ENCODE results near the gene LPAR5. TPM values are rescaled to one million over a fixed set of nuclear protein-coding genes. Genes with fewer than 3 reads are reported as not detected.

LPAR5 gene
- total RNA-seq, 1 donor from 2014 or later = 5.2 TPM

DNA sequence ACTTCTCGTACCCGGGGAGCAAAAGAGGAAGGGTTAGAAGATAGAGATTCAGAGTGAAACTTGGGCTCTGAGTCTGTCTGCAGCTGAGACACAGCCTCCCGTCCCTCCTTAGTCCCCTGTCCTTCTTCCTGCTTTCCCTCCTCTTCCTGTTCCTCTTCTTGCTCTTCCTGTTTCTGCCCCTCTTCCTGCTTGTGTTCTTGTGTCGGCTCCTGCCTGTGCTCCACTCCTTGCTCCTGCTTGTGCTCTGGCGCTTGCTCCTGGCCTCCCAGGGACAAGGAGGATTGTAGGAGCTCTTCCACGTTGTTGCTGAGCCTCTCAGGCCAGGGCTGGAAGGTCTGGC is 8.5 kb upstream of the LPAR5 start:
- no peak overlapping the region for H3K4me3 ChIP-seq (ENCODE audit: low read depth, low read length)
- DNase-seq (ENCODE audit: low read depth) = no peak
- no peaks in the 10 kb centered on the region for H3K36me3 ChIP-seq (ENCODE audit: control insufficient read depth, insufficient read depth, low read length)
- H3K27me3 ChIP-seq (ENCODE audit: control insufficient read depth, insufficient read depth, low read length) = no peaks in the 10 kb centered on the region
- TF ChIP-seq, protein P1, sequence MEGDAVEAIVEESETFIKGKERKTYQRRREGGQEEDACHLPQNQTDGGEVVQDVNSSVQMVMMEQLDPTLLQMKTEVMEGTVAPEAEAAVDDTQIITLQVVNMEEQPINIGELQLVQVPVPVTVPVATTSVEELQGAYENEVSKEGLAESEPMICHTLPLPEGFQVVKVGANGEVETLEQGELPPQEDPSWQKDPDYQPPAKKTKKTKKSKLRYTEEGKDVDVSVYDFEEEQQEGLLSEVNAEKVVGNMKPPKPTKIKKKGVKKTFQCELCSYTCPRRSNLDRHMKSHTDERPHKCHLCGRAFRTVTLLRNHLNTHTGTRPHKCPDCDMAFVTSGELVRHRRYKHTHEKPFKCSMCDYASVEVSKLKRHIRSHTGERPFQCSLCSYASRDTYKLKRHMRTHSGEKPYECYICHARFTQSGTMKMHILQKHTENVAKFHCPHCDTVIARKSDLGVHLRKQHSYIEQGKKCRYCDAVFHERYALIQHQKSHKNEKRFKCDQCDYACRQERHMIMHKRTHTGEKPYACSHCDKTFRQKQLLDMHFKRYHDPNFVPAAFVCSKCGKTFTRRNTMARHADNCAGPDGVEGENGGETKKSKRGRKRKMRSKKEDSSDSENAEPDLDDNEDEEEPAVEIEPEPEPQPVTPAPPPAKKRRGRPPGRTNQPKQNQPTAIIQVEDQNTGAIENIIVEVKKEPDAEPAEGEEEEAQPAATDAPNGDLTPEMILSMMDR (IDR thresholded peaks at IDR 0.05; ENCODE audit: insufficient read depth, low read length, poor library complexity, severe bottlenecking) = no peak

DNA sequence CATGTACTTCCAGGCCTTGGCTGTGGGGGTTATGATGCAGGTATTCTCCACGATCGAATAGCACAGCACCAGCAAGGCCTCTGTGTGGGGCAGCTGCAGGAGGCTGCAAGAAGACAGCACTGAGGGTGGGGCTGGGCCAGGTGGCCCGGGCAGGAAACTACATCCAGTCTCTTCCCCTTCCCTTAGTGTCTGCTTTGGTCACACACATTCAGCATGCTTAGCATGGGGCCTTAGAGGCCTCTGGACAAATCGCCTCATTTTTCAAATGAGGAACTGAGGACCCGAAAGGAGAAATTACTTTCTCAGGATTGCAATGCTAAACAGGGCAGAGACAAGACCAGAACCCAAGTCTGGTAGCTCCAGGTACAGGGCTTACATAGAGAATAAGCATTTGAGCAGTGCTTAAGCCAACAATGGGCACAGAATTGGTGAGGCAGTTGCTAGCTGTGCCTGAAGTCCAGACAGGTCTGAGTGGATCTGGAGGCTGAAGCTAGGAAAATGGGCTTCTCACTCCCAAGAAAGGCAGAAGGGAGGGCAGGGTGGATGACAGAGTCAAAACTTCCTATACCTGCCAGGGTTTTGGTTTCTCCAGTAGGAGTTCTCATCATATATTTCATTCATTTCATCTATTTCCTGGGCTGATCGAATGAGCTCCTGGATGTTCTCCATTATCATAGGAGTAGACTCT is 8.0 kb upstream of the LPAR5 start:
- TF ChIP-seq, protein P1 (IDR thresholded peaks at IDR 0.05; ENCODE audit: insufficient read depth, low read length, poor library complexity, severe bottlenecking) = no peak
- no peak overlapping the region for H3K4me3 ChIP-seq (ENCODE audit: low read depth, low read length)
- H3K27me3 ChIP-seq (ENCODE audit: control insufficient read depth, insufficient read depth, low read length) = no peaks in the 10 kb centered on the region
- H3K36me3 ChIP-seq (ENCODE audit: control insufficient read depth, insufficient read depth, low read length) = no peaks in the 10 kb centered on the region
- no peak for DNase-seq (ENCODE audit: low read depth)

DNA sequence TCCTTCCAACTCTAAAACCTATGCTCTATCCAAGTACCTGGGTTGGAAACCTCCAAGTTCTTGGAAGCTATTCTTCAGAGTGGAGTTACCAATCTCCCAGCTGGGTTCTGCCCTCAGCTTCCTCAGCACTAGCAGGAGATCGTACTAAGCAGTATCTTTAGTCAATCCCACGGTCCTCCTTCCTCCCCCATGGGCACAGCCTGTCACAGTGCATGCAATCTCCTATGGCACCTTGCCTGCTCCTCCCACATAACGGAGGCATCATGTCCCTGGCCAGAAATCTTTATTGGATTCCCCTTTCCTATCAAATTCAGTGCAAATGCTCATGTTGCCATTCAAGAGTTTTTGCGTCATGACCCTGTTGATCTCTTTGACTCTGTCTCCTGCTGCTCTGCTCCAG is 5.4 kb upstream of the LPAR5 start:
- Histone ChIP-seq H3K4me3 (ENCODE audit: low read depth, low read length) (no peak overlapping the region), H3K27me3 (ENCODE audit: control insufficient read depth, insufficient read depth, low read length) (no peaks in the 10 kb centered on the region), H3K36me3 (ENCODE audit: control insufficient read depth, insufficient read depth, low read length) (no peaks in the 10 kb centered on the region)
- DNase-seq (ENCODE audit: low read depth) = no peak
- TF ChIP-seq, protein P1 (IDR thresholded peaks at IDR 0.05; ENCODE audit: insufficient read depth, low read length, poor library complexity, severe bottlenecking) = no peak

DNA sequence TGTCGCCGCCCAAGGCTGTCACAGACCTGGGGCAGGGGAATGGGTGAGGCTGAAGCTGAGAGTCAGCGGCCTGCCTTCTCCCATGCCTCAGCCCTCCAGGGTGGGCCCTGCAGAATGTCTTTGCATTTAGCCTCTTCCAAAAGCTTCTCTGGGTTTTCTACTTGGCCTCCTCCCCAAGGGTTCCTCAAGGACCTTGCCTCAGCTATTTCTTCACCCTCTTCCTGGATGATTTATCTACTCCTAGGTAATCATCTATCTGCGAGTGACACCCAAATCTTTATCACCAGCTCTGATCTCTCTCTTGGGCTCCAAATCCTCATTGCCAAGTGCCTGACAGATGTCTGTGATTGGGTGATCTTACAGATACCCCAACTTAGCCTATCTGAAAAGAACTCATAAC is 4.7 kb upstream of the LPAR5 start:
- Histone ChIP-seq H3K4me3 (ENCODE audit: low read depth, low read length) (no peak overlapping the region), H3K36me3 (ENCODE audit: control insufficient read depth, insufficient read depth, low read length) (no peaks in the 10 kb centered on the region), H3K27me3 (ENCODE audit: control insufficient read depth, insufficient read depth, low read length) (no peaks in the 10 kb centered on the region)
- no peak for DNase-seq (ENCODE audit: low read depth)
- TF ChIP-seq, protein P1 (IDR thresholded peaks at IDR 0.05; ENCODE audit: insufficient read depth, low read length, poor library complexity, severe bottlenecking) = no peak

DNA sequence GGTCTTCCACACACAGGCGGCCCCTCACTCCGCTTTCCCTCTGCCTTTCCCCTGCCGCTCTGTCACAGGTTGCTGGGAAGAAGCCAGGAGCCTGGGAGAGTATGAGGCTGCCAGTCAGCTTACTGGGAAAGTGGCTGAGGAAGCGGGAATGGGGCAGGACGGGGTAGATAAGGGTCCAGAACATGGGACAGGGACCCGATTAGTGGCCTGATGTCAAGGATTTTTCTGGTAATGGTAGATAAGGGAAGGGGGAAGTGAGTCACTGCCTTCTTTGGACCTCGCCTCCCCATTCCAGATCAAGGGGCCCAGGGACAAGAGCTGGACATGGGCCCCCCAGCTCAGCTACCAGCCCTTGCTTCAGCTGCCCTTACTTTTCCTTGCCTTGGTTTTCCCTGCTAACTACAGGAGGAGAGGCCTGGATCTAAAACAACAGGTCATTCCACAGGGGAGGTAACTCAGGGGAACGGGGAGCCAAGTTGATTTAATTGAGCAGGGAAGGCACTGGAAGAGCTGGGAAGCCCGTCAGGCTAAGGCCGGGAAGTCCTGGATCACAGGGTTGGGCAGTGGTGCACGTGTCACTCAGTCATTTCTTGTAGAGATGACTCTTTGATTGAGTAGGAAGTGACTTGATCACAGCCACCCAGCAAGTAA is 3.5 kb upstream of the LPAR5 start:
- DNase-seq (ENCODE audit: low read depth) = no peak
- Histone ChIP-seq H3K4me3 (ENCODE audit: low read depth, low read length) (no peak overlapping the region), H3K36me3 (ENCODE audit: control insufficient read depth, insufficient read depth, low read length) (no peaks in the 10 kb centered on the region), H3K27me3 (ENCODE audit: control insufficient read depth, insufficient read depth, low read length) (no peaks in the 10 kb centered on the region)
- TF ChIP-seq, protein P1 (IDR thresholded peaks at IDR 0.05; ENCODE audit: insufficient read depth, low read length, poor library complexity, severe bottlenecking) = no peak

DNA sequence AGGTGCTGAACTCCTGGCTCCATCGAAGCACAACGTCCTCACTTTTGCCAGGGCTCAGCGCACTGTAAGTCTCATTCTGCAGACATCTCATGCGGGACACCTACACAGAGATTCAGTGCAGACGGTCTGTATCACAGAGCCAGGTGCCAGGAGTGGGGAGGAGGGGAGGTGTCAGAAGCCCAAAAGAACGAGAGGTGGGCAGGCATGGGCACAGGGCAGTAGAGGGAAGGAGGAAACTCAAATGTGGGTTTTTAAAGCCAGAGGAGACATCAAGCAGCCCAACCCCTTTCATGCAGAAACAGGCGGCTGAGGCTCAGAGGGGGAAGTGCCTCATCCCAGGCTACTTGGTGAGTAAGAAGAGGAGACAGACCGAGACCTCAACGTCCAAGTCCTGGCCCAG is 2.5 kb upstream of the LPAR5 start:
- Histone ChIP-seq H3K27me3 (ENCODE audit: control insufficient read depth, insufficient read depth, low read length) (no peaks in the 10 kb centered on the region), H3K36me3 (ENCODE audit: control insufficient read depth, insufficient read depth, low read length) (no peaks in the 10 kb centered on the region), H3K4me3 (ENCODE audit: low read depth, low read length) (no peak overlapping the region)
- TF ChIP-seq, protein P1 (IDR thresholded peaks at IDR 0.05; ENCODE audit: insufficient read depth, low read length, poor library complexity, severe bottlenecking) = no peak
- no peak for DNase-seq (ENCODE audit: low read depth)
